CD14-positive monocyte (primary cell): Measurements from ENCODE around the gene COL25A1. TPM values are rescaled to one million over a fixed set of nuclear protein-coding genes. Genes with fewer than 3 reads are reported as not detected.

ENCODE experiments used
- DNase-seq, 3 donors: peaks; one replicate each; pipeline ENCODE4 v3.0.0-alpha.2; 2011 to 2022
- H2AFZ ChIP-seq: 2 replicates; pipeline ENCODE4 v1.6.0; 2012; ENCODE audit warnings: mild to moderate bottlenecking, low read depth, low read length, inconsistent platforms; ENCODE audit not compliant: insufficient read depth, poor library complexity, severe bottlenecking
- H3K27ac ChIP-seq, 2 donors: 1 replicate in 1 of 2; 2 replicates in 1 of 2; pipeline ENCODE4 v1.5.1; 2012 to 2013; ENCODE audit warnings: low read length in 2 of 2, control low read depth in 1 of 2, inconsistent platforms in 1 of 2, low read depth in 1 of 2, mild to moderate bottlenecking in 1 of 2
- H3K27me3 ChIP-seq, 2 donors: one replicate each; pipeline versions ENCODE4 v1.6.0 to v1.6.1; 2011 to 2013; ENCODE audit warnings: low read length in 2 of 2; ENCODE audit not compliant: control insufficient read depth in 2 of 2, insufficient read depth in 2 of 2
- H3K36me3 ChIP-seq, 2 donors: replicated peaks in 1 of 2; 1 replicate in 1 of 2; 2 replicates in 1 of 2; pipeline versions ENCODE4 v1.5.1 to v1.6.1; 2012 to 2013; ENCODE audit warnings: low read length in 2 of 2, control low read depth in 1 of 2, inconsistent platforms in 1 of 2, mild to moderate bottlenecking in 1 of 2; ENCODE audit not compliant: insufficient read depth in 2 of 2, control insufficient read depth in 1 of 2
- H3K4me1 ChIP-seq, 2 donors: 1 replicate in 1 of 2; 2 replicates in 1 of 2; pipeline versions ENCODE4 v1.5.1 to v1.6.1; 2012 to 2013; ENCODE audit warnings: low read length in 2 of 2, control low read depth in 1 of 2, inconsistent platforms in 1 of 2, mild to moderate bottlenecking in 1 of 2, moderate library complexity in 1 of 2; ENCODE audit not compliant: insufficient read depth in 2 of 2, control insufficient read depth in 1 of 2
- H3K4me2 ChIP-seq: replicated peaks from 2 replicates; pipeline ENCODE3; 2012; ENCODE audit warnings: low read length, moderate library complexity, mild to moderate bottlenecking; ENCODE audit not compliant: poor library complexity, severe bottlenecking; ENCODE audit errors: extremely low read depth
- H3K4me3 ChIP-seq, 3 experiments: fragments of 200-600 bp in 1 of 3; sonication (generic) in 1 of 3; replicated peaks in 1 of 3; 1 replicate in 2 of 3; 2 replicates in 1 of 3; pipeline ENCODE4 v1.5.1; 2011 to 2013; ENCODE audit warnings: low read length in 3 of 3, mild to moderate bottlenecking in 3 of 3, control low read depth in 2 of 3, low read depth in 2 of 3, inconsistent platforms in 1 of 3, moderate library complexity in 1 of 3
- H3K79me2 ChIP-seq: 2 replicates; pipeline ENCODE4 v1.6.0; 2012; ENCODE audit warnings: mild to moderate bottlenecking, control low read depth, inconsistent platforms, low read length, moderate library complexity; ENCODE audit not compliant: insufficient read depth
- H3K9ac ChIP-seq: 2 replicates; pipeline ENCODE4 v1.6.0; 2017; ENCODE audit warnings: low read length, mild to moderate bottlenecking; ENCODE audit not compliant: insufficient read depth, poor library complexity, severe bottlenecking
- H3K9me3 ChIP-seq, 2 donors: replicated peaks in 1 of 2; 1 replicate in 1 of 2; 2 replicates in 1 of 2; pipeline versions ENCODE4 v1.5.1 to v1.6.1; 2012 to 2013; ENCODE audit warnings: low read length in 2 of 2, control low read depth in 1 of 2; ENCODE audit not compliant: control insufficient read depth in 1 of 2, insufficient read depth in 1 of 2
- H4K20me1 ChIP-seq: 2 replicates; pipeline ENCODE4 v1.6.0; 2012; ENCODE audit warnings: mild to moderate bottlenecking, low read length, control low read depth, moderate library complexity; ENCODE audit not compliant: insufficient read depth
- H3K27ac Mint-ChIP-seq, 7 donors: one replicate each; pipeline ENCODE4 v1.8.0; 2020; ENCODE audit warnings: mild to moderate bottlenecking in 7 of 7, mixed read lengths in 7 of 7, moderate library complexity in 6 of 7, inconsistent platforms in 2 of 7
- H3K27me3 Mint-ChIP-seq, 3 donors: one replicate each; pipeline ENCODE4 v1.8.0; 2021 to 2022; ENCODE audit warnings: low read depth in 3 of 3, mild to moderate bottlenecking in 3 of 3, mixed read lengths in 3 of 3, moderate library complexity in 3 of 3, inconsistent platforms in 1 of 3
- H3K36me3 Mint-ChIP-seq, 2 donors: one replicate each; pipeline ENCODE4 v1.8.0; 2020; ENCODE audit warnings: mixed read lengths in 2 of 2, inconsistent platforms in 1 of 2, mild to moderate bottlenecking in 1 of 2
- H3K4me1 Mint-ChIP-seq: one replicate; pipeline ENCODE4 v1.8.0; 2020; ENCODE audit warnings: mild to moderate bottlenecking, mixed read lengths
- H3K4me3 Mint-ChIP-seq, 2 donors: one replicate each; pipeline ENCODE4 v1.8.0; 2020; ENCODE audit warnings: mild to moderate bottlenecking in 2 of 2, mixed read lengths in 2 of 2, moderate library complexity in 1 of 2
- H3K9me3 Mint-ChIP-seq, 7 donors: one replicate each; pipeline ENCODE4 v1.8.0; 2020 to 2022; ENCODE audit warnings: mixed read lengths in 7 of 7, mild to moderate bottlenecking in 6 of 7, moderate library complexity in 6 of 7, inconsistent platforms in 2 of 7
- WGBS: methylation state at CpG from one replicate; pipeline ENCODE4 v1.1.5; 2013; ENCODE audit warnings: missing lambda C conversion rate; ENCODE audit not compliant: insufficient coverage; 5-methylcytosine and 5-hydroxymethylcytosine counted together
- intact Hi-C, 2 donors: fragments of 100-400 bp; cut with micrococcal nuclease; formaldehyde crosslinking; loops; one replicate each; pipeline versions ENCODE4 v1.15.0 to v1.15.1; 2023
- polyA plus RNA-seq, 3 donors: library from polyadenylated mRNA; depleted of rRNA in 1 of 3; unstranded in 2 of 3; stranded (reverse) in 1 of 3; fragments of 300-500 nt in 2 of 3; fragments of >200 nt in 1 of 3; fragmentation: Illumina TruSeq in 2 of 3; gene quantifications; 1 replicate in 2 of 3; 2 replicates in 1 of 3; pipeline ENCODE4 v1.2.3, GENCODE V29; 2012 to 2021
- TF ChIP-seq, protein P1 (sequence below): fragments of 200-600 bp; IDR thresholded peaks from one replicate; pipeline ENCODE4 v1.8.0; 2022; ENCODE audit warnings: antibody characterized with exemption, mild to moderate bottlenecking

The COL25A1 gene
- polyA plus RNA-seq, 3 donors, result not detected

DNA sequence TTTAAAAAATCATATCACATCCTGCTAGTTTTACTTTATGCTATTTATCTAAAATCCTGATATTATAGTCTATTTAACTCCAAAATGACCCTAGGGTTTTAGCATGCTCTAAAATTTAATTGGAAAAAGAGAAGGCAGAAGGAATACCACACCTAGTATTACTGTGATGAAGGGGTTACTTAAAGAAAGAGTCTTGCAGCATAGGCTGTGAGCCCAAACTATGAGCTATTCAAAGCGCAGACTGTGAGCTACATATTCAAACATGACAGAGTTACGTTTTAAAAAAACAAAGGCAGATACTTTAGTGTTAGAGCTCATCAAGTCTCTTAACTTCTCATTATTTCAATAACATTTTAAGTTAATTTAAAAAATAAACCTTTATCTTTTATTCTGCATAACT lies 291.9 kb downstream of the COL25A1 start:
- intact Hi-C loops, result no loop called here
- no CpG with 5 or more reads among the region's 2 CpGs for WGBS
- H3K27me3 Mint-ChIP-seq, result no peaks in the 10 kb centered on the region

DNA sequence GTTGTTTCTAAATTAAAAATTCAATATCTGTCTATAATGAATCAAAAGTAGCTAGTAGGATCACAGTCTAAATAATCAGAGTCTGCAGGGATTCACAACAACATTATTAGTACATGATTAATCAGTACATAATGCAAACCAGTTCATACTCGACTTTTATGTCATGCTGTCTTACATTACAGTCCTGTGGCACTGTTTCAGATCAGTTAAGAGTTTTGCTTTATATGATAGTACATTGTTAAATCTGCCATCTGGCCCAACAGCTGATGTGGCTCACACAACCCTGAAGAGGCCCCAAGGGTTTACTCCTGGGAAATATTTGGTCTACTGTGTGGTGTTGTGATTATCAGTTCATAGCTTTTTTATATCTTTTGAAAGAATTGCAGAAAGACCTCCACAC lies 292.5 kb downstream of the COL25A1 start:
- Mint-ChIP-seq H3K27me3 (no peaks in the 10 kb centered on the region), H3K36me3 (no peaks in the 10 kb centered on the region), H3K27ac (no peak overlapping the region), H3K9me3 (peaks cover 3 to 17% (median 8%) of the 10 kb centered on the region in 7 donors), H3K4me1 (no peaks in the 10 kb centered on the region), H3K4me3 (no peak overlapping the region)
- no peak overlapping the region for H3K27ac ChIP-seq
- no peak for DNase-seq
- no peak overlapping the region for H3K9ac ChIP-seq
- no peak overlapping the region for H3K4me2 ChIP-seq
- TF ChIP-seq, protein P1, sequence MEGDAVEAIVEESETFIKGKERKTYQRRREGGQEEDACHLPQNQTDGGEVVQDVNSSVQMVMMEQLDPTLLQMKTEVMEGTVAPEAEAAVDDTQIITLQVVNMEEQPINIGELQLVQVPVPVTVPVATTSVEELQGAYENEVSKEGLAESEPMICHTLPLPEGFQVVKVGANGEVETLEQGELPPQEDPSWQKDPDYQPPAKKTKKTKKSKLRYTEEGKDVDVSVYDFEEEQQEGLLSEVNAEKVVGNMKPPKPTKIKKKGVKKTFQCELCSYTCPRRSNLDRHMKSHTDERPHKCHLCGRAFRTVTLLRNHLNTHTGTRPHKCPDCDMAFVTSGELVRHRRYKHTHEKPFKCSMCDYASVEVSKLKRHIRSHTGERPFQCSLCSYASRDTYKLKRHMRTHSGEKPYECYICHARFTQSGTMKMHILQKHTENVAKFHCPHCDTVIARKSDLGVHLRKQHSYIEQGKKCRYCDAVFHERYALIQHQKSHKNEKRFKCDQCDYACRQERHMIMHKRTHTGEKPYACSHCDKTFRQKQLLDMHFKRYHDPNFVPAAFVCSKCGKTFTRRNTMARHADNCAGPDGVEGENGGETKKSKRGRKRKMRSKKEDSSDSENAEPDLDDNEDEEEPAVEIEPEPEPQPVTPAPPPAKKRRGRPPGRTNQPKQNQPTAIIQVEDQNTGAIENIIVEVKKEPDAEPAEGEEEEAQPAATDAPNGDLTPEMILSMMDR, result no peak
- H2AFZ ChIP-seq, result no peak overlapping the region
- H3K79me2 ChIP-seq, result no peaks in the 10 kb centered on the region
- H3K4me1 ChIP-seq, result no peaks in the 10 kb centered on the region
- peaks cover 0 to 5% of the 10 kb centered on the region in 2 donors for H3K9me3 ChIP-seq
- no peaks in the 10 kb centered on the region for H3K27me3 ChIP-seq
- H3K36me3 ChIP-seq, result no peaks in the 10 kb centered on the region
- no peak overlapping the region for H3K4me3 ChIP-seq
- no CpG with 5 or more reads among the region's 1 CpG for WGBS
- H4K20me1 ChIP-seq, result no peaks in the 10 kb centered on the region
- intact Hi-C loops, result no loop called here

More for the DNA sequence above, 291.9 kb downstream of the COL25A1 start:
- no peaks in the 10 kb centered on the region for H3K36me3 ChIP-seq
- no peak overlapping the region for H3K4me3 ChIP-seq
- no peak overlapping the region for H3K27ac ChIP-seq
- H3K4me2 ChIP-seq, result no peak overlapping the region
- TF ChIP-seq, protein P1, result no peak
- no peak overlapping the region for H3K27ac Mint-ChIP-seq
- H3K4me1 Mint-ChIP-seq, result no peaks in the 10 kb centered on the region
- H3K36me3 Mint-ChIP-seq, result no peaks in the 10 kb centered on the region
- H3K4me1 ChIP-seq, result no peaks in the 10 kb centered on the region
- H2AFZ ChIP-seq, result no peak overlapping the region
- no peak for DNase-seq
- H3K79me2 ChIP-seq, result no peaks in the 10 kb centered on the region
- H3K27me3 ChIP-seq, result no peaks in the 10 kb centered on the region
- no peak overlapping the region for H3K4me3 Mint-ChIP-seq
- H3K9me3 Mint-ChIP-seq, result peaks cover 5 to 18% (median 8%) of the 10 kb centered on the region in 7 donors
- H3K9ac ChIP-seq, result no peak overlapping the region
- H3K9me3 ChIP-seq, result peaks cover 0 to 5% of the 10 kb centered on the region in 2 donors
- H4K20me1 ChIP-seq, result no peaks in the 10 kb centered on the region
